HT-29 (cell line): ENCODE results near the gene FNDC3B. TPM values are rescaled to one million over a fixed set of nuclear protein-coding genes. Genes with fewer than 3 reads are reported as not detected.
"Not testable (repeated sequence)": the region's sequence is repeated elsewhere in the genome, so short reads cannot be mapped to it uniquely, and the experiment has no call there.

Experiments
- DNase-seq: peaks from one replicate; pipeline ENCODE4 v3.0.0-alpha.2; 2015; ENCODE audit warnings: low spot score
- total RNA-seq: library from RNA; depleted of rRNA; stranded (reverse); fragments of >200 nt; shearing (Covaris generic); gene quantifications from 2 replicates; pipeline ENCODE4 v1.2.3, GENCODE V29; 2014

FNDC3B gene
- total RNA-seq, 1 experiment from 2014 or later = 47.9 TPM

GRCh38 chr3:172357850-172358754 is 318.7 kb downstream of the FNDC3B start:
- DNase-seq = no peak

- no peak for DNase-seq
These were observed 319.9 kb downstream of the FNDC3B start for GRCh38 chr3:172359231-172359630.

GRCh38 chr3:172359996-172360395 is 320.6 kb downstream of the FNDC3B start:
- DNase-seq = no peak

- DNase-seq = no peak
These were observed 323.2 kb downstream of the FNDC3B start for GRCh38 chr3:172362583-172362982.

GRCh38 chr3:172364374-172365027 is 325.1 kb downstream of the FNDC3B start:
- no peak for DNase-seq

GRCh38 chr3:172365028-172365567 is 325.7 kb downstream of the FNDC3B start:
- DNase-seq = no peak

GRCh38 chr3:172367205-172368105 is 328.1 kb downstream of the FNDC3B start:
- DNase-seq = no peak

- DNase-seq = not testable (repeated sequence)
These were observed 329.2 kb downstream of the FNDC3B start for GRCh38 chr3:172368556-172368955.

- no peak for DNase-seq
These were observed 330.3 kb downstream of the FNDC3B start for GRCh38 chr3:172369590-172370259.

- no peak for DNase-seq
These were observed 331.0 kb downstream of the FNDC3B start for GRCh38 chr3:172370419-172370818.

- DNase-seq = no peak
These were observed 332.2 kb downstream of the FNDC3B start for GRCh38 chr3:172371544-172371943.

- DNase-seq = no peak
These were observed 333.5 kb downstream of the FNDC3B start for GRCh38 chr3:172372895-172373294.

- DNase-seq = no peak
These were observed 334.5 kb downstream of the FNDC3B start for GRCh38 chr3:172373912-172374311.

- DNase-seq = no peak
These were observed 335.9 kb downstream of the FNDC3B start for GRCh38 chr3:172375206-172375850.

- no peak for DNase-seq
These were observed 337.0 kb downstream of the FNDC3B start for GRCh38 chr3:172376402-172376801.

- no peak for DNase-seq
These were observed 337.5 kb downstream of the FNDC3B start for GRCh38 chr3:172376881-172377280.

- no peak for DNase-seq
These were observed 339.1 kb downstream of the FNDC3B start for GRCh38 chr3:172378439-172378838.

GRCh38 chr3:172379372-172379771 is 340.0 kb downstream of the FNDC3B start:
- DNase-seq = no peak

- DNase-seq = no peak
These were observed 341.3 kb downstream of the FNDC3B start for GRCh38 chr3:172380632-172381031.

GRCh38 chr3:172383306-172383796 is 344.0 kb downstream of the FNDC3B start:
- no peak for DNase-seq
